GM19193 (cell line): Measurements from ENCODE around the gene ZNF92.

Experiments
- POLR2A ChIP-seq: IDR thresholded peaks from 4 replicates; pipeline ENCODE4 v1.6.1; 2011; ENCODE audit not compliant: insufficient read depth, insufficient read length; ENCODE audit errors: extremely low read depth

The ZNF92 gene

DNA sequence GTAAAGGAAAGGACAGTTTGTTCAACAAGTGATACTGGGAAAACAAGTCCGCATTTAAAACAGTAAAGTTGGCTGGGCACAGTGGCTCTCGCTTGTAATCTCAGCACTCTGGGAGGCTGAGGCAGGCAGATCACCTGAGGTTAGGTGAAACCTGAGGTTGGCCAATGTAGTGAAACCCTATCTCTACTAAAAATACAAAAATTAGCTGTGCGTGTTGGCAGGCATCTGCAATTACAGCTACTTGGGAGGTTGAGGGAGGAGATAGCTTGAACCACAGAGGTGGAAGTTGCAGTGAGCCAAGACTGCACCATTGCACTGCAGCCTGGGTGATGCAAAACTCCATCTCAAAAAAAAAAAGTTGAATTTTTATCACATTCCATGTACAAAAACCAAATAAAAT is 35.7 kb downstream of the ZNF92 start:
- TF ChIP-seq POLR2A, result no peak

DNA sequence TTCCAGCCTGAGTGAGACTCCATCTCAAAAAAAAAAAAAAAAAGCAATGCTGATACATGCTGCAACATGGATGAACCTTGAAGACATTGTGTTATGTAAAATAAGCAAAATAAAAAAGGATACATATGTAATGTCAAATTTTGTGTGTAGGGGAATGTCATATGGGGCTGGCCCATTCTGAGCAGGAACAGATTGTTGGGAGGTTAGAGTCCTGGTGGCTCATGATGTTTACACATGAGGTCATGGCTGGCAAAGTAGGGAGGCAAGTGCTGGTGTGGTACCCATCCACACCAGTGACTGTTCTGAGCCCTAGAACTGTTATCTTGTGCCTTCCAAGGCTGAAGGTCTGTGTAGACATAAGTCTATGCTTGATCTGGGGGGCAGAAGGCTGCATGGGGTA is 37.6 kb downstream of the ZNF92 start:
- no peak for TF ChIP-seq POLR2A

DNA sequence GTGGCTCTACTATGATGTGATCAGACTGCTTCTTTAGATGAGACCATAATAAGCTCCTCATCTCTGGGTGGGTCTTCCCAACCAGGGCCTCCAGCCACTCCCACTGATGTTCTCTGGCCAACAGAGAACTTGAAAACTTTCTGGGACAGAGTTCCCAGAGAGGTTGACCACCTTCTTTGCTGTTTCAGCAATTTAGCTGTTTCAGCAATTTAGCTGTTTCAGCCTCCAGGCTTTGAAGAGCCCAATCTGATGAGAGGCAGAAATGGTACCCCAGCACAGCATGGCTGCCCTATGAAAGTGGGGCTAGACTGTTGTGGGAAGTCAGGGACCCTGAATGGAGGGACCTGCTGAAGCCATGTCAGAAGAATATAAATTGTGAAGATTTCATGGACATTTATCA is 49.0 kb downstream of the ZNF92 start:
- TF ChIP-seq POLR2A, result no peak

DNA sequence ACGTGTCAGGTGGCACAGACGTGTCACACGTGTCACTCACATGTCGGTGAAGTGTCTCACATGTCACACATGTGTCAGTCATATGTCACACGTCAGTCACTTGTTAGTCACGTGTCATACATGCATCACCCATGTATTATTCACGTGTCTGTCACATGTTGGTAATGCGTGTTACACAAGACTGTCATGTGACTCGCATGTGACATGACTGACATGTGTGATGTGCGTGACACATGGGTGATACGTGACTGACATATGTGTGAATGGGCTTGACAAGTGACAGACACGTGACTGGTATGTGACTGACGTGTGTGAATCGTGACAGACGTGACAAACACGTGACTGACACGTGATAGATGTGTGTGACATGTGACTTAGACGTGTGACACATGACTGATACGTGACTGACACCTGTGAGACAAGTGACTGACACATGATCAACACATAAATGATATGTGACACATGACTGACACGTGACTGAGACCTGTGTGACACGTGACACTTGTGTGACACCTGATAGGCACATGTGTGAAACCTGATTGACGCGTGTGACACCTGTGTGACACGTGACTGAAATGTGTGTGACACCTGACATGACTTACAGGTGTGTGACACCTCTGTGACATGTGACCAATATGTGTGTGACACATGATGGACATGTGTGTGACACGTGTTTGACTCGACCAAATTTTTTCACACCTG is 56.1 kb downstream of the ZNF92 start:
- no peak for TF ChIP-seq POLR2A

DNA sequence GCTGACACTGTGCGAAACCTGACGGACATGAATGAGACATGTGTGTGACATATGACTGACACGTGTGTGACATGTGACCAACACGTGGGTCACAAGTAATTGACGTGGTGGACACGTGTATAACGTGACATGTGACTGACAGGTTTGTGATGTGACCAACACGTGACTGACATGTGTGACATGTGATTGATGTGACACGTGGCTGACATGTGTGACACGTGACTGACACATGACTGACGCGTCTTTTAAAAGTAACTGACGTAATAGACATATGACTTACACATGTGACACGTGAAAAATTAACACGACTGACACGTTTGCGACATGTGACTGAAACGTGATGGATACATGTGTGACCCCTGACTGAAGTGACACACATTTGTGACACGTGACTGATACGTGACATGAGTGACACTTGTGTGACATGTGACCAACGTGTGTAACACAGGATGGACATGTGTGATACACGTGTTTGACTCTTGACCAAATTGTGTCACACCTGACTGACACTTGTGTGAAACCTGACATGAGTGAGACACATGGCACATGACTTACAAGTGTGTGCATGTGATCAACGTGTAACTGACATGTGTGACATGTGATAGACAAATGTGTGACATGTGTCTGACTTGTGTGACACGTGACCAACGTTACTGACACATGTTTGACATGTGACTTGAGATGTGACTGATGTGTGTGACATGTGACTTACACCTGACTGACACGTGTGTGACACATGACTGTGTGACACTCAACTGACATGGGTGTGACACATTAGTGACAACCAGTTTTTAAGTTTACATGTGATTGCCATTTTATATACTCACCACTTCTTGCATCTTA is 56.9 kb downstream of the ZNF92 start:
- TF ChIP-seq POLR2A, result no peak

DNA sequence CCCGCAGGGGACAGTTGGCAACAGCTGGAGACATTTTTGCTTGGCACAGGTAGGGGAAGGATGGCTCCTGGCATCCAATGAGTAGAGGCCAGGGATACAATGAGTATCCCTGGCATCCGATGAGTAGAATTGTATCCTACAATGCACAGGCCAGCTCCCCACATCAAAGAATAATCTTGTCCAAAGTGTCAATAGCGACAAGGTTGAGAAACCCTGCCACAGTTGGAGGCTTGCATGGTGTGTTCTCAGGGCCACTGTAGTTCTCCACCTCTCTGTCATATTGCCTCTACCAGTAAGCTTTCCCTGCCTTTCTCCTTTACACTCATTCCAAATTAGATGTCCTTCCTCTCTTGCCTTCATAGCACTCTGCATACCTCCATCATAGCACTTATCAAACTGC is 60.7 kb downstream of the ZNF92 start:
- no peak for TF ChIP-seq POLR2A

DNA sequence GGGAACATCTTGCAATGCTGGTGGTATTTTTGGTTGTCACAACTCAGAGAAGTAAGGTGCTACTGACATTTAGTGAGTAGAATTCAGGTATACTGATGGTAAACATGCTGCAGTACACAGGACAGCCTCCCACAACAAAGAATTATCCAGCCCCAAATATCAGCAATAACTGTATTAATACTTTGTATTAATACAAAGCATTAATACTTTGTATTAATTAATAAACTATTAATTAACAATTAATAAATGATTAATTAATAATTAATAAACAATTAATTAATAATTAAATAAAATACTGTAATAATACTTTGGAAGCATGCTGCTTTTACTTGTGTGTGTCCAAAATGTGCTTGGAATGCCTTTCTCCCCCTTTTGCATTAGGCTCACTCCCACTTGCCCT is 62.5 kb downstream of the ZNF92 start:
- no peak for TF ChIP-seq POLR2A

DNA sequence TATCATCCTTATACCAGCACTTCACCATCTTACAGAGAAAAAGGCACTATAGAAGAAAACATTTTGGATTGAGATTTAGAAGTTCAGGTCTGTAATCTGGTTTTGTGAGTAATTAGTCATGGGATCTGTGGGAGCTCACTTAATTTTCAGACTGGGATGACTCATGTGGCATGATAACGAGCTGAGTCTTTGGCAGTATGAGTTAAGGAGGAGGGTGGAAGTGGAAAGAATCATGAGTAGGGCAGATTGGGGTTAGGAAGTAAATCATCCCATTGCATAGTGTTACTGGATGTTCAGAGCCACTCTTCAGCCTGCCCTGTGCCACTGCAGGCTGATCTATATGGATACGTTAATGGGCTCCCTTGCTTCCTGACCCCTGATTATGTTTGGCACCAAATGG is 64.9 kb downstream of the ZNF92 start:
- no peak for TF ChIP-seq POLR2A

DNA sequence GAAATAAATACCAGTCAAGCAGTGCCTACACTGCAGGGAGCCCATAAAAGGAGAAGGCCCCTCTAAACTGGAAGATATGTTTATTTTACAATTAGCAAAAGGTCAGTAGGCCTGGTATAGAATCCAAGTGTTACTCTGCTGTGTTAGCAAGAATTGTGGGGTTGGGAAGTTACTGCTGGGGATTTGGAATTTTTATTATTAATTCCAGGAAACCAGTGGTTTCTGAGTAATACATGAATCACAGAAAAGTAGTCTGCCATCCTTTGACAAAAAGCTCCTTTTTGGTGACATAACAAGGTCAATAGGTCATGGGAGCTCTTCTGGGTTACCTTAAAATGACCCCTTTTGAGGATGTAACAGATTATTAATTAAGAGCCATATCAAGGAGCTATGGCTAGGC is 67.4 kb downstream of the ZNF92 start:
- TF ChIP-seq POLR2A, result no peak

DNA sequence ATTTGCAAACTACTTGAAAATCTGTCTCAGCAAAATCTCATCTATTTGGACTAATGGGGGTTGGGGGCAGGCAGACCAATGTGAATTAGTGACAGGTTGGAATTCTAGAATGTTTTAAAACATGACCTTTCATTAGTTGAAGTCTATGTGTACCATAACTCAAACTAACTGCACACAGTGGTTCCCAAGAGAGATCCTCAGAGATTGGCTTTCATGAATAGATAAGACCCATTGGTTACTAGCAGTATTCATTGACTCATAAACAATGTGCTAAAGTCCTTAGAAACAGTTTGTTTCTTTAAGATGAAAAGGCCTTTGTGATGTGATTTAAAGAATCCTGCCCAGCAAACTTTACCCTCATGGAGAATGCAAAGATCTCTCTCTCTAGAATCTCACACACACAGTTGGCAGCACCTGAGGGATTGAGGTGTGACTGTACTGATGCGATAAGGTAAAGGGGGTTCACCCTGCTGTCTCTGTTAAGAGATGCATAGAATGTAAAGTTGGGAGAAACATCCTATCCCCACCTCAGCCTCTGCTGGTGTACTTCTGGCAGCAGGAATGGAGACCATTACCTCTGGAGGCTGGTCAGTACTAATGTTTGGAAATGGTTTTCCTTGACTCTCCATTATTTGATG is 70.7 kb downstream of the ZNF92 start:
- TF ChIP-seq POLR2A, result no peak

DNA sequence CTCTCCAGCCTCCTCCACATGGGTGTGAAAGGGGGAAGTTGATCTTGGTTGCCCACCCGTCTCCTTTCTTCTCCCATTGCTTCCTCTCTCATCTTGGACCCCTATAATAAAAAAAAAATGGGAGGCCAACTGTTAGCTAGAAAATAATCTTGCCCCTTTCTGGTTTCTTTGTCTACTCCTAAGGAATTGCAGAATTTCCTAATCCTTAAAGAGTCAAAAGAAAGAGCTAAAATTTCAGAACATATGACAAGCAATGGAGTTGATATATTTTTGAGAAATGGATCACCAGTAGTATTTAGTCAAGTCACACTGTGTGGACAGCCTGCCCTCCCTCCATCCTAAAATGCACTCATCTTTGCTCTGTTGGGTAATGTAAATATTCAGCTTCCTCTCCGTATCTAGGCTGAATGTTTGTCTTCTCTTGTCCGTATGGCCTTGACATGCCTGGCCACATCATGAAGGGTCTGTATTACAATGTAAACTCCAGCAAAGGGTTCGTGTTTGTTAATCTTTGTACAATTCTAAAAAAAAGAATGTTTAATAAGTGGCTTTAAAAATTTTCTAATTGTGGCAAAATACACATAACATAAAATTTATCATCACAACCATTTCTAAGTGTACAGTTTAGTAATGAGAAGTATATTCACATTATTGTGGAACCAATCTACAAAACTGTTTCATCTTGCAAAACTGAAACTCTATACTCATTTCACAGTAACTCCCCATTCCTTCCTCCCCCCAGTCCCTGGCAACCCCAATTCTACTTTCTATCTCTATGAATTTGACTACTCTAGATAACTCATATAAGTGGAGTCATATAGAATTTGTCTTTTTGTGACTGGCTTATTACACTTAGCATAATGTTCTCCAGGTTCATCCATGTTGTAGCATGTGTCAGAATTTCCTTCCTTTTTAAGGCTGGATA is 71.5 kb downstream of the ZNF92 start:
- TF ChIP-seq POLR2A, result no peak

DNA sequence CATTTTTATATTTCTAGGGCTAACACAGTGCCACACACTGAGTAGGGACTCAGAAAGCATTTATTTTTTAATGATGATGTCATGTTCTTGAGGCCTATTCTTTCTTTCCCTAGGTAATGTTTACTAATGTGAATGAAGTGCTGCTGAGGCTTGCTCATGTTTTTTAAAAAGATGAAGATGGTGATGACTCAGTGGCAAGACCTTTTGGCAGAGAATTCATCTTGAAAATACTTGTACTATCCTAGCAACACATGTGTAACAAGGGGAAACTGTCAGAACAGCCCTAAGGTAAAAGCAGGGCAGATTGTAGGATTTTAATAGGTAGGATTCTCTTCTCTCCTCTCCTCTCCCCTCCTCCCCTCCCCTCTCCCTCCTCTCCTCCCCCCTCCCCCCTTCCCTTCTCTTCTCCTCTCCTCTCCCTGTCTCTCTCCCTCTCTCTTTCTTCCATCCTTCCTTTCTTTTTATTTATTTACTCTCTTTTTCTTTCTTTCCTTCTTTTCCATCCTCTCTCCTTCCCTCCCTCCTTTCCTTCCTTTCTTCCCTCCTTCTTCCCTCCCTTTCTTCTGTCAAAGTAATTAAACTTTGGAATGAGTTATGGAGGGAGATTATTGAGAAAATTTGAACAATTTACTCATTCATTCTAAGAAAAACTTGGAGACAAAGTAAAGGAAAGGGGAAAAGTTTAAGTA is 75.3 kb downstream of the ZNF92 start:
- no peak for TF ChIP-seq POLR2A

DNA sequence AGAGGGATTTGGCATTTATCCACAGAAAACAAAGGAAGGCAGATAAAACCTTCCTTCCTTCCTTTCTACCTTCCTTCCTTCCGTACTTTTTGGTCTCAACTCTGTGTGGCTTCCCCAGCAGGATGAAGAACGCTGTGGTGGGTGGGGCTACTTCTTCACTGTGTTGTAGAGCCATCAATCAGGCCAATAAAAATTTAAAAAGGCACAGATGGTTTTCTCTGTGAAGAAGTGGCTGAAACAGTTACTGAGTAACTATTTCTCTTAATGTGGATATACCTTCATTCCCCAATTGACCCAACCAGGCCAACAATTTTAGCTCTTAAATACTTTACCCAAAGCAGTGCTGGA is 75.8 kb downstream of the ZNF92 start:
- no peak for TF ChIP-seq POLR2A
